Mucosa of stomach (tissue), 1 donor: ENCODE measurements around the gene ARFGEF2.

Source experiments
- H3K27me3 ChIP-seq: one replicate; pipeline ENCODE4 v1.7.0; 2013; ENCODE audit warnings: mild to moderate bottlenecking, low read length; ENCODE audit not compliant: control insufficient read depth, insufficient read depth
- H3K36me3 ChIP-seq: one replicate; pipeline ENCODE4 v1.7.0; 2013; ENCODE audit warnings: low read length; ENCODE audit not compliant: control insufficient read depth, insufficient read depth
- H3K4me1 ChIP-seq: one replicate; pipeline ENCODE4 v1.7.0; 2013; ENCODE audit warnings: mild to moderate bottlenecking, low read length; ENCODE audit not compliant: control insufficient read depth, insufficient read depth
- H3K4me3 ChIP-seq: one replicate; pipeline ENCODE4 v1.7.0; 2013; ENCODE audit warnings: low read length
- H3K9ac ChIP-seq: one replicate; pipeline ENCODE4 v1.7.0; 2013; ENCODE audit warnings: mild to moderate bottlenecking, low read length, moderate library complexity
- H3K9me3 ChIP-seq: one replicate; pipeline ENCODE4 v1.7.0; 2013; ENCODE audit warnings: mild to moderate bottlenecking, low read length, moderate library complexity; ENCODE audit not compliant: control insufficient read depth
- donor health status: Pancreatic carcinoma.

The ARFGEF2 gene

DNA sequence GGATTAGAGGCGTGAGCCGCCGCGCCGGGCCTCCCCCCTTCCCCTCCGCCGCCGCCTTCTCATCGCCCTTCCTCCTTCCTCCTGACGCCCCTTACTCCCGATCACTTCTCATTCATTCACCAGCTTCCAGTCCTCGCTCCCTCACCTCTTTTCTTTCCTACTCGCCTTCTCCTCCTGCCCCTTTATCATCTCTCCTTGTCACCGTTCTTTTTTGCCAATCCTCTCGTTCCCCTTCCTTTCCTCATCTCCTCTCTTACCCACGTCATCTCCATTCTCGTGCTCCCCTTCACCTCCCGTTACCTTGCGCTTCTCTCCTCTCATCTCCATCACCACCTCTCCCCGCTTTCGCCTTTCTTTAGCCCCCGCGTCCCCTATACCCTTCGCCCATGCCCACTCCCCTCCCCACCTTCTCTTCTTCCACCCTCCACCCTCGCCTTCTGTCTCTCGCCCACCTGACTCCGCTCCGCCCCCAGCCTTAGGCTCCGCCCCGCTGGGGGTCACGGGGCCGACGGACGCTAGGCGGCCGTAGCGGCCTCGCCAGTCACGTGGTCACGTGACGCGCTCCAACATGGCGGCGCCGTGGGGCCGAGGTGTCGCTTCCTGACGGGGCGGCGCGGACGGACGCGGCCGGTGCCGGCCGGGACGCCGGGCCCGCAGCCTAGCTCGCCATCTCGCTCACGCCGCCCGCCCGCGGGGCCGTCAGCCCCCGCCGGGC, at the start of gene ARFGEF2:
Gene ARFGEF2, plus strand, starts transcription at position 544 of the 715 bp plus-strand sequence. CDS start 179 bp downstream, outside the sequence.
- H3K36me3 ChIP-seq, result no peaks in the 10 kb centered on the region
- no peaks in the 10 kb centered on the region for H3K9me3 ChIP-seq
- no peaks in the 10 kb centered on the region for H3K27me3 ChIP-seq
- H3K4me3 ChIP-seq, result peak within 1 kb of the TSS; percentile 94
- H3K4me1 ChIP-seq, result peaks cover 21% of the 10 kb centered on the region
- peak within 1 kb of the TSS; percentile 93 for H3K9ac ChIP-seq

DNA sequence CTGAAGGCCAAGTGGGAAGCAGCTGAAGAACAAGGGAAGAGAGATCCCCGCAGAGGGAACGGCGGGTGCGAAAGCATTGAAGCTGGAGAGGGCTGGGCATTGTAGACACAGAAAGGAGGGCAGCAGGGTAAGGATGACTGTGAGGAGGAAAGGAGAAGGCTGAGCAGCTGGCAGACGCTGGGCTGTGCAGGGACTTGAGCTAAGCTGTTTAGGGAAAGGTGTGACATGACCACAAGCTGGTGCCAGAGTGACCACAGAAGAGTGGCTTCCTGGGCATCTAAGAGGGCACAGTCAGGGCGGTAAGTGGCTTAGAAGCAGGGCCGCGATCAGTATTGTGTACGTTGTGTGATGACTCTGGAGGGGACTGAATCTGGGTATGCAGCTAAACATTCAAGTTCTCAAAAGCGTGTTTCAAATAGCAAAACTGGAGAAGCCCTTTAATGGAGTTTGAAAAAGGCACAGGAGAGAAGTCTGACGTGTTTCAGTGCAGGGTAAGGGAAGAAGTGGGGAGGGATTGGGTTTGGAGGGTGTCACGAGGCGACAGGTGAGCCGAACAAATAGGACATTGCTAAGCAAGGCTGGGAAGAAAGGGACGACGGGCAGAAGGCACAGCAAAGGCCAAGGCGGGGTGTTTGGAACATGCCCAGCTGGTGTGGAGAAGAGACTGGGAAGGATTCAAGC, 46.1 kb upstream of the ARFGEF2 start:
- no peaks in the 10 kb centered on the region for H3K36me3 ChIP-seq
- no peaks in the 10 kb centered on the region for H3K4me1 ChIP-seq
- H3K9ac ChIP-seq, result no peak overlapping the region
- no peak overlapping the region for H3K4me3 ChIP-seq
- no peaks in the 10 kb centered on the region for H3K9me3 ChIP-seq
- H3K27me3 ChIP-seq, result no peaks in the 10 kb centered on the region

DNA sequence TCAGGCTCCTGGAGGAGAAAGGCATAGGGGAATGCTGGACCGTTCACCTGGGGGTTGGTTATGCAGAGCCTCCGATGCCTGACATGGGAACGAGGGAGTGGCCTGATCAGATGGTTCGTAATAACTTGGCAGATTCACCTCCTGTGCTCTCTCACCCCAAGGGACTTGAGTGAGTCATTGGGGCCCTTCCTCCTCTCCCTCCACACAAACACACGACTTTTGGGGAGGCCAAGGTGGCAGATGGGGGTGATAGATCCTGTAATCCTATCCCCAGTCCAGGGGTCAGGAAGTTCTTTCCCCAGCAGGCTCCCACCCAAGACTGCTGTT, 45.6 kb upstream of the ARFGEF2 start:
- H3K4me3 ChIP-seq, result no peak overlapping the region
- H3K9ac ChIP-seq, result no peak overlapping the region
- H3K4me1 ChIP-seq, result no peaks in the 10 kb centered on the region
- H3K36me3 ChIP-seq, result no peaks in the 10 kb centered on the region
- no peaks in the 10 kb centered on the region for H3K9me3 ChIP-seq
- no peaks in the 10 kb centered on the region for H3K27me3 ChIP-seq

DNA sequence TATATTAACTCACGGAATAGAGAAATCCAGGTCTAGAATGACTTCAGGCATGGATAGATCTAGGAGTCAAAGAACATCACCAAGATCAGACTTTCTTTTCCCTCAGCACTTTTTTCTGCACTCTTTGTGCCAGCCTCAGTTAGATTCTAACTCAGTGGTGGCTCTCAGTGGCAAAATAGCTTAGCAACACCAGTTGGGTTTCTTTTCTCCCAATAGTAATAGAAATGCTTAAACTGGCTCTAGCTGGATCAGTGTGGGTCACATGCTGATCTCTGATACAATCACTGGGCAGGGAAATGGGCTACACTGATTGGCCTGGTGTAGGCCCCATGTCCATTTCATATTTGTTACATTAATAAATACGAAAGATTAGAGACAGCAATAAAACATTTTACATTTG, 44.2 kb upstream of the ARFGEF2 start:
- H3K4me3 ChIP-seq, result no peak overlapping the region
- no peaks in the 10 kb centered on the region for H3K36me3 ChIP-seq
- H3K9ac ChIP-seq, result no peak overlapping the region
- no peaks in the 10 kb centered on the region for H3K9me3 ChIP-seq
- H3K4me1 ChIP-seq, result no peaks in the 10 kb centered on the region
- no peaks in the 10 kb centered on the region for H3K27me3 ChIP-seq

DNA sequence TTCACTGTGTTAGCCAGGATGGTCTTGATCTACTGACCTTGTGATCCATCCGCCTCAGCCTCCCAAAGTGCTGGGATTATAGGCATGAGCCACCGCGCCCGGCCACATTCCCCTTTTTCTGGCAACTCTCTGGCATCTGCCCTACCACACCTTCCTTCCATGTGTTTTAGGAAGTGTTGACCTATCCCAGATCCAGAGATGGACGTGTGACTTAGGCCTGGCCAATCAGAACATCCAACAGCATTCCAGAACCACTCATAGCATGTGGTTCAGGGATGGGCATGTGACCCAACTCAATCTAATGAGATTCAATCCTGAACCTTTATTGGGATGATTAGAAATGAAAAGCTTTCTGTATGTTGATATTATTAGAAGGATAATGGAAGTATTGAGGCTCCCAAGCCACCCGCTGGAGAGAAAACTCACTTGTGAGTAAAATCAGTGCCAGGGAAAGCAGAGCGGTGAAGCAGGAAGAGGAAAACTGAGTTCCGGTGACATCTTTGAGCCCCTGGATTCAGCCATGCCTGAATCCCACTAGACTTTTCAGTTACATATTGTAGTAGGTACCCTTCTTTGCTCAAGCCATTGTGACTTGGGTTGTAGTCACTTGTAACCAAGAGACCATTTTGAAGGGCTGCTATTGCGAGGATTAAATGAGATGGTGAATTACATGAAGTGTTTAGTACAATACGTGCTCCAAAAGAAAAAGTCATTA, 42.8 kb upstream of the ARFGEF2 start:
- Histone ChIP-seq H3K4me3 (no peak overlapping the region), H3K4me1 (no peaks in the 10 kb centered on the region), H3K9me3 (no peaks in the 10 kb centered on the region), H3K36me3 (no peaks in the 10 kb centered on the region), H3K27me3 (no peaks in the 10 kb centered on the region), H3K9ac (no peak overlapping the region)

DNA sequence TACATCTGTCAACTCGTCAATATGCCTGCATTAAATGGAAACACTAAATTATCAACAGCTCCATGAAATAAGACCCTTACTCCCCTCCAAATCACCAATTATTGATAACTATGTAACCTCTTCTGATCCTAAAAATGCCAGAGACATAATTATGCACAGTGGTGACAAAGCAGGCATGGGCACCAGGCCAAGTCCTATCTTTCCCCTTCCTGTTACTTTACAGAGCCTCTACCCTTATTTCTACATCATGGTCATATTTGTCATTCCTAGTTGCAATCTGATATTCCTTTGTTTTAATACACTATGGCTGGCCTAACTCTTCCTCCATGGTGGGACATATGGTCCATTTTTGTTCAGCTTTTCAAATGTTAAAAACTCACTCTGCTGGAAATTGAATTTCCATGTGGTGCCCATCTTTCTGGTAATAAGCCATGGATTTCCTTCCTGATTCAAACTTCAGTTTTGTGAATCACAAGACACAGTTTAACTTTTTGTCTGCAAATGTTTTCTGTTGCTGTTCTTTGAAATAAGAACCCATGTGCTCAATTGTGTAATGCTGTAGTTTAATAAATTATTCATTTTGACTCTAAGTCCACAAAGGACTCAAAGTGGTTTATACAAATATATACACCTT, 41.8 kb upstream of the ARFGEF2 start:
- H3K4me1 ChIP-seq, result no peaks in the 10 kb centered on the region
- H3K27me3 ChIP-seq, result no peaks in the 10 kb centered on the region
- H3K36me3 ChIP-seq, result no peaks in the 10 kb centered on the region
- no peak overlapping the region for H3K9ac ChIP-seq
- H3K9me3 ChIP-seq, result no peaks in the 10 kb centered on the region
- H3K4me3 ChIP-seq, result no peak overlapping the region

DNA sequence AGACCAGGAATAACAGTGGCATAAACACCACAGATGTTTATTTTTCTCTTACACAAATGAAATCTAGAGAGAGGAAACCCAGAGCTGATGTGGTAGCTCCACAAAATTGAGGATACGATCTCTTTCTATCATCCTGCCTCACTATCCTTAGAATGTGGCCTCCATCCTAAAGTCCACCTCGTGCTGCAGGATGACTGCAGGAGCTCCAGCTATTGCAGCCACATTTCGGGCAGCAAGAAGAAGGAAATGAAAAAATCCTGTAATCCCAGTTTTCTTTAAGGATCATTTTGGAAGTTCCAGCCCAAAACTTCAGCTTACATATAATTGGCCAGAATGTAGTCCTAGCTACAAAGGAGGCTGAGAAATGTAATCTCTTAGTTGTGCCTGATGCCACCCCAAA, 41.2 kb upstream of the ARFGEF2 start:
- Histone ChIP-seq H3K9me3 (no peaks in the 10 kb centered on the region), H3K36me3 (no peaks in the 10 kb centered on the region), H3K4me1 (no peaks in the 10 kb centered on the region), H3K4me3 (no peak overlapping the region), H3K9ac (no peak overlapping the region), H3K27me3 (no peaks in the 10 kb centered on the region)

DNA sequence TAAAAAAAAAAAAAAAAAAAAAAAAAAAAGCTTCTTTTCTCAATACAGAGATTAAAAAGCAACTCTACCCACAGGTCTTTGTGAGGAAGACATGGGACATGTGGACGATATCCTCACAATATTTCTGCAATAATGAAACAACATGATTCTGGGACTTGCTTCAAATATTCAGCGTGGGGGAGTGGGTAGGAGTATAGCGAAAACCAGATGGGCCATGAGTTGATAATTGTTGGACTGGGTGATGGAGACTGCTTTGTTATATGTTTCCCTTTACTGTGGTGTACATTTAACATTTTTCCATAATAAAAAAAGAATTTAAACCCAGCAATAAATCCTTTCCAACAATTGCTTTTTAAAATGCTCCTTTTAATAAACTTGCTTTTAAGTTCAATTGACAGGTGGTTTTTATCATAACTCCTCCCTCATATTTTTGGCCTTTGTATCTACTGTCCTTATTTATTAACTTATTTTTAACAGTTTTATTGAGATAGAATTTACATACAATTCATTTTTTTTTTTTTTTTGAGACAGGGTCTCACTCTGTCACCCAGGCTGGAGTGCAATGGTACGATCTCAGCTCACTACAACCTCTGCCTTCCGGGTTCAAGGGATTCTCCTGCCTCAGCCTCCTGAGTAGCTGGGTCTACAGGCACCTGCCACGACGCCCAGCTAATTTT, 40.4 kb upstream of the ARFGEF2 start:
- Histone ChIP-seq H3K4me3 (no peak overlapping the region), H3K36me3 (no peaks in the 10 kb centered on the region), H3K4me1 (no peaks in the 10 kb centered on the region), H3K27me3 (no peaks in the 10 kb centered on the region), H3K9me3 (no peaks in the 10 kb centered on the region), H3K9ac (no peak overlapping the region)

DNA sequence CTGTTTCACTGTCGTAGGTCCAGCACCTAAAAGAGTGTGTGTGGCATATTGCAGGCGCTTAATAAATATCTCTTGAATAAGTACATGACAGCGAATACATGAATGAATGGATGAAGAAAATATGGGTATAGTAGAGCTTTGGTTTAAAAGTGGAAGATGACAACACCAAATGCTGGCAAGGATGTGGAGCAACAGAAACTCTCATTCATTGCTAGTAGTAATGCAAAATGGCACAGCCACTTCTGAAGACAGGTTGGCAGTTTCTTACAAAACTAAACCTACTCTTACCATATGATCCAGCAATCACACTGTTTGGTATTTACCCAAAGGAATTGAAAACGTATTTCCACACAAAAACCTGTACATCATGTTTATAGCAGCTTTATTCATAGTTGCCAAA, 36.3 kb upstream of the ARFGEF2 start:
- Histone ChIP-seq H3K4me3 (no peak overlapping the region), H3K27me3 (no peaks in the 10 kb centered on the region), H3K9me3 (no peaks in the 10 kb centered on the region)

DNA sequence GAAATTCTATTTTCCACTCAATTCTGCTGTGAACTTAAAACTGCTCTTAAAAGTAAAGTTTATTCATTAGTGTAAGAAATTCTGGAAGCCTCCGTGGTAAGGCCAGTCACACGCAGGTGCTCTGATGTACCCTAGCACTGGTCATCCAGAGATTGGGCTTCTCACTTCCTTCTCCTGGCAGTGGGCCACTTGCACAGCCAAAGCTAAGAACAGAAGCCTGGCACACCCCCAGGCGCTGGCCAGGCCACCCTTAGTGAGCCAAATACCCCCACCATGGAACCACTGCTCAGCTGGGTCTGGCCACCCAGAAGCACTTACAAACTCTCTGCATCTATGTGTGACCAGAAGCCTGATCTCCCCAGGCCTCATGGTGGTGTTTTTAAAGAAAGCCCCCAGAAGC, 35.3 kb upstream of the ARFGEF2 start:
- H3K9me3 ChIP-seq, result no peaks in the 10 kb centered on the region
- H3K9ac ChIP-seq, result no peak overlapping the region
- no peak overlapping the region for H3K4me3 ChIP-seq
- H3K4me1 ChIP-seq, result no peaks in the 10 kb centered on the region
- H3K27me3 ChIP-seq, result no peaks in the 10 kb centered on the region
- no peaks in the 10 kb centered on the region for H3K36me3 ChIP-seq

More for the DNA sequence above, 36.3 kb upstream of the ARFGEF2 start:
- Histone ChIP-seq H3K9ac (no peak overlapping the region), H3K4me1 (no peaks in the 10 kb centered on the region), H3K36me3 (no peaks in the 10 kb centered on the region)

DNA sequence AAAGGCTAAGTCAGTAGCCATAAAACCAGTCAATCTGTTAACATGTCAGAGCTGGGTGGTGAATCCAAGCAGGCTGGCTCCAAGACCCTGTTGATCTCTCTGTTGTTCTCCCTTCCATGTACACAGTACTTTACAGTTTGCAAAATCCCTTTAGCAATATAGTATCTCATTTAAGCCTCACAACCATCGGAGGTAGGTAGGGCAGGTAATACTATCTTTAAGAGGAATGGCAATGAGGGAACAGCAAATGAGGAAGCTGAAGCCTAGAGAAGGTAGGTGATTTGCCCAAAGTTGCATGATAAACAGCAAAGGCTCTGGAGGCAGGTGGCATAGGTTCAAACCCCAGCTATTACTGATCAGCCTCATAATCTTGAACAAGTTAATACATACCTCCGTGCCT, 34.7 kb upstream of the ARFGEF2 start:
- no peaks in the 10 kb centered on the region for H3K27me3 ChIP-seq
- no peak overlapping the region for H3K9ac ChIP-seq
- no peaks in the 10 kb centered on the region for H3K4me1 ChIP-seq
- H3K9me3 ChIP-seq, result no peaks in the 10 kb centered on the region
- H3K36me3 ChIP-seq, result no peaks in the 10 kb centered on the region
- no peak overlapping the region for H3K4me3 ChIP-seq
